ENCODE data around the gene DONSON.

The DONSON gene

GRCh38 chr21:33552093-33552998, 36.1 kb downstream of the DONSON start:
- H3K9me3 Mint-ChIP-seq: no peaks in the 10 kb centered on the region
- H3K36me3 Mint-ChIP-seq: peaks cover 99% of the 10 kb centered on the region
- peaks cover 50% of the 10 kb centered on the region for H3K4me1 Mint-ChIP-seq
- H3K27ac Mint-ChIP-seq: peak overlapping the region; percentile 68
- peak; percentile 43 for ATAC-seq
- DNase-seq (ENCODE audit: low spot score in 2 of 2): no peak
- no peak overlapping the region for H3K4me3 Mint-ChIP-seq

GRCh38 chr21:33551664-33552063, 36.8 kb downstream of the DONSON start:
- Mint-ChIP-seq H3K36me3 (peaks cover 99% of the 10 kb centered on the region), H3K9me3 (no peaks in the 10 kb centered on the region), H3K4me3 (no peak overlapping the region), H3K4me1 (peaks cover 45% of the 10 kb centered on the region), H3K27ac (no peak overlapping the region)
- no peak for ATAC-seq
- no peak for DNase-seq (ENCODE audit: low spot score in 2 of 2)

GRCh38 chr21:33550772-33551660, 37.5 kb downstream of the DONSON start:
- Mint-ChIP-seq H3K36me3 (peaks cover 99% of the 10 kb centered on the region), H3K4me1 (peaks cover 41% of the 10 kb centered on the region), H3K27ac (no peak overlapping the region), H3K4me3 (no peak overlapping the region), H3K9me3 (no peaks in the 10 kb centered on the region)
- ATAC-seq (peak; percentile 42), DNase-seq (ENCODE audit: low spot score in 2 of 2) (no peak)

GRCh38 chr21:33549848-33550771, 38.4 kb downstream of the DONSON start:
- Mint-ChIP-seq H3K9me3 (no peaks in the 10 kb centered on the region), H3K27ac (no peak overlapping the region), H3K4me1 (peaks cover 37% of the 10 kb centered on the region), H3K36me3 (peaks cover 97% of the 10 kb centered on the region), H3K4me3 (no peak overlapping the region)
- no peak for ATAC-seq
- DNase-seq (ENCODE audit: low spot score in 2 of 2): no peak

GRCh38 chr21:33546086-33546485, 42.4 kb downstream of the DONSON start:
- no peaks in the 10 kb centered on the region for H3K9me3 Mint-ChIP-seq
- peaks cover 33% of the 10 kb centered on the region for H3K4me1 Mint-ChIP-seq
- ATAC-seq (no peak), DNase-seq (ENCODE audit: low spot score in 2 of 2) (no peak)
- H3K4me3 Mint-ChIP-seq: peak overlapping the region; percentile 90
- H3K27ac Mint-ChIP-seq: peak overlapping the region; percentile 8
- peaks cover 83% of the 10 kb centered on the region for H3K36me3 Mint-ChIP-seq

GRCh38 chr21:33544451-33545195, 43.9 kb downstream of the DONSON start:
- Mint-ChIP-seq H3K4me3 (peak overlapping the region; percentile 90), H3K9me3 (no peaks in the 10 kb centered on the region), H3K27ac (peak overlapping the region; percentile 99), H3K36me3 (peaks cover 83% of the 10 kb centered on the region), H3K4me1 (peaks cover 38% of the 10 kb centered on the region)
- DNase-seq (ENCODE audit: low spot score in 2 of 2): no peak
- ATAC-seq: no peak

- peak overlapping the region; percentile 99 for H3K27ac Mint-ChIP-seq
- peak in 1 of 2 donors; percentile 71 for DNase-seq (ENCODE audit: low spot score in 2 of 2)
Observed at GRCh38 chr21:33543505-33544129, 44.9 kb downstream of the DONSON start.

GRCh38 chr21:33542640-33543504, 45.6 kb downstream of the DONSON start, which contains the start of gene SON:
Gene SON (plus strand): TSS chr21:33543038. CDS start chr21:33543093, 55 bp downstream.
- DNase-seq (ENCODE audit: low spot score in 2 of 2) (peak; percentile 83 to 97), ATAC-seq (peak; percentile 97)
- Mint-ChIP-seq H3K27ac (peak within 1 kb of the TSS; percentile 99), H3K9me3 (no peaks in the 10 kb centered on the region), H3K4me1 (peaks cover 32% of the 10 kb centered on the region), H3K4me3 (peak within 1 kb of the TSS; percentile 90), H3K36me3 (peaks cover 83% of the 10 kb centered on the region)

More at GRCh38 chr21:33543505-33544129, 44.9 kb downstream of the DONSON start:
- Mint-ChIP-seq H3K4me3 (peak overlapping the region; percentile 90), H3K9me3 (no peaks in the 10 kb centered on the region), H3K4me1 (peaks cover 32% of the 10 kb centered on the region), H3K36me3 (peaks cover 83% of the 10 kb centered on the region)
- ATAC-seq: no peak

GRCh38 chr21:33541756-33542639, 46.5 kb downstream of the DONSON start, which contains the start of gene GART:
Gene GART (minus strand): TSS chr21:33542117. CDS start chr21:33539315, 2,802 bp downstream.
- Mint-ChIP-seq H3K9me3 (no peaks in the 10 kb centered on the region), H3K4me3 (peak within 1 kb of the TSS; percentile 90), H3K36me3 (peaks cover 83% of the 10 kb centered on the region), H3K4me1 (peaks cover 39% of the 10 kb centered on the region), H3K27ac (peak within 1 kb of the TSS; percentile 99)
- peak; percentile 79 for ATAC-seq
- peak; percentile 76 to 91 for DNase-seq (ENCODE audit: low spot score in 2 of 2)

GRCh38 chr21:33541105-33541711, 47.3 kb downstream of the DONSON start:
- DNase-seq (ENCODE audit: low spot score in 2 of 2) (peak in 1 of 2 donors; percentile 68), ATAC-seq (no peak)
- Mint-ChIP-seq H3K4me3 (peak overlapping the region; percentile 90), H3K36me3 (peaks cover 83% of the 10 kb centered on the region), H3K9me3 (no peaks in the 10 kb centered on the region), H3K27ac (peak overlapping the region; percentile 99), H3K4me1 (peaks cover 38% of the 10 kb centered on the region)

GRCh38 chr21:33540711-33541104, 47.8 kb downstream of the DONSON start:
- Mint-ChIP-seq H3K27ac (peak overlapping the region; percentile 99), H3K9me3 (no peaks in the 10 kb centered on the region), H3K4me1 (peaks cover 34% of the 10 kb centered on the region), H3K4me3 (peak overlapping the region; percentile 90), H3K36me3 (peaks cover 83% of the 10 kb centered on the region)
- DNase-seq (ENCODE audit: low spot score in 2 of 2): no peak
- ATAC-seq: no peak

- Mint-ChIP-seq H3K36me3 (peaks cover 90% of the 10 kb centered on the region), H3K27ac (no peak overlapping the region), H3K4me1 (peaks cover 31% of the 10 kb centered on the region), H3K9me3 (no peaks in the 10 kb centered on the region), H3K4me3 (no peak overlapping the region)
- DNase-seq (ENCODE audit: low spot score in 2 of 2): no peak
- no peak for ATAC-seq
Observed at GRCh38 chr21:33539616-33540015, 48.9 kb downstream of the DONSON start.

All from stimulated activated effector memory CD8-positive, alpha-beta T cell treated with anti-CD3 and anti-CD28 coated beads, Interleukin-12 subunit alpha, Interleukin-12 subunit beta, amount 100 ng/mL, for 72 hours (primary cell).